Measurements from ENCODE around the gene FBXO33.

DNA sequence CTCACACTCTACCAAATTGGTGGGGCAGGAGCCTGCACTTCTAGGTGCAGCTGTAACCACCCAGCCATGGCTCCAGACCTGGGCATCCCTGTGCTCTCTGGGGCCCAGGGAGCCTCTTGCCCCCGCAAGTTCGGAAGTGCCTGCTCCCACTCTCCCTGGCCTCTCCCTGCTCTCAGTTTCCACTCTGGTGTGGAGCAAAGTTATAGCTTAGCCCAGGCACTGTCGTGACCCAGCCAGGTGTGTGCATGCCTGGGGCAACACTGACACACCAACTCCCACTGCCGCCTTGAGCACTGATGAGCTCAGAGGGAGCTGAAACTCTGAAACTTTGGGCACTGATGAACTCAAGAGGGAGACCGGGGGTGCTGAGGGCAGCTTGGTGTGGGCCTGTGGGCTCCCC, 8.7 kb upstream of the FBXO33 start:
- TF ChIP-seq, protein P1, sequence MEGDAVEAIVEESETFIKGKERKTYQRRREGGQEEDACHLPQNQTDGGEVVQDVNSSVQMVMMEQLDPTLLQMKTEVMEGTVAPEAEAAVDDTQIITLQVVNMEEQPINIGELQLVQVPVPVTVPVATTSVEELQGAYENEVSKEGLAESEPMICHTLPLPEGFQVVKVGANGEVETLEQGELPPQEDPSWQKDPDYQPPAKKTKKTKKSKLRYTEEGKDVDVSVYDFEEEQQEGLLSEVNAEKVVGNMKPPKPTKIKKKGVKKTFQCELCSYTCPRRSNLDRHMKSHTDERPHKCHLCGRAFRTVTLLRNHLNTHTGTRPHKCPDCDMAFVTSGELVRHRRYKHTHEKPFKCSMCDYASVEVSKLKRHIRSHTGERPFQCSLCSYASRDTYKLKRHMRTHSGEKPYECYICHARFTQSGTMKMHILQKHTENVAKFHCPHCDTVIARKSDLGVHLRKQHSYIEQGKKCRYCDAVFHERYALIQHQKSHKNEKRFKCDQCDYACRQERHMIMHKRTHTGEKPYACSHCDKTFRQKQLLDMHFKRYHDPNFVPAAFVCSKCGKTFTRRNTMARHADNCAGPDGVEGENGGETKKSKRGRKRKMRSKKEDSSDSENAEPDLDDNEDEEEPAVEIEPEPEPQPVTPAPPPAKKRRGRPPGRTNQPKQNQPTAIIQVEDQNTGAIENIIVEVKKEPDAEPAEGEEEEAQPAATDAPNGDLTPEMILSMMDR (IDR thresholded peaks at IDR 0.05), result no peak
- no peak for TF ChIP-seq POLR2A (IDR thresholded peaks at IDR 0.05)

Data from right lobe of liver (tissue), 4 donors.